Right lobe of liver (tissue), 4 donors: ENCODE data around the gene SLC6A19.

ENCODE experiments used
- POLR2A ChIP-seq: fragments of 450-650 bp; IDR thresholded peaks from one replicate; pipeline ENCODE4 v1.6.1; 2017; ENCODE audit warnings: antibody characterized with exemption, mild to moderate bottlenecking
- TF ChIP-seq, protein P1 (sequence below), 4 donors: fragments of 200-600 bp in 3 of 4; fragments of 450-650 bp in 1 of 4; IDR thresholded peaks; one replicate each; pipeline versions ENCODE4 v1.5.1 to v1.8.0; 2016 to 2022; ENCODE audit warnings: antibody characterized with exemption in 4 of 4, mild to moderate bottlenecking in 2 of 4
- donor health status: DM: no; HTN: no; CAD: no.
- donor health status: DM: no; HTN: no; CAD: no.
- donor health status: DM: no; HTN: yes; CAD: no.

DNA sequence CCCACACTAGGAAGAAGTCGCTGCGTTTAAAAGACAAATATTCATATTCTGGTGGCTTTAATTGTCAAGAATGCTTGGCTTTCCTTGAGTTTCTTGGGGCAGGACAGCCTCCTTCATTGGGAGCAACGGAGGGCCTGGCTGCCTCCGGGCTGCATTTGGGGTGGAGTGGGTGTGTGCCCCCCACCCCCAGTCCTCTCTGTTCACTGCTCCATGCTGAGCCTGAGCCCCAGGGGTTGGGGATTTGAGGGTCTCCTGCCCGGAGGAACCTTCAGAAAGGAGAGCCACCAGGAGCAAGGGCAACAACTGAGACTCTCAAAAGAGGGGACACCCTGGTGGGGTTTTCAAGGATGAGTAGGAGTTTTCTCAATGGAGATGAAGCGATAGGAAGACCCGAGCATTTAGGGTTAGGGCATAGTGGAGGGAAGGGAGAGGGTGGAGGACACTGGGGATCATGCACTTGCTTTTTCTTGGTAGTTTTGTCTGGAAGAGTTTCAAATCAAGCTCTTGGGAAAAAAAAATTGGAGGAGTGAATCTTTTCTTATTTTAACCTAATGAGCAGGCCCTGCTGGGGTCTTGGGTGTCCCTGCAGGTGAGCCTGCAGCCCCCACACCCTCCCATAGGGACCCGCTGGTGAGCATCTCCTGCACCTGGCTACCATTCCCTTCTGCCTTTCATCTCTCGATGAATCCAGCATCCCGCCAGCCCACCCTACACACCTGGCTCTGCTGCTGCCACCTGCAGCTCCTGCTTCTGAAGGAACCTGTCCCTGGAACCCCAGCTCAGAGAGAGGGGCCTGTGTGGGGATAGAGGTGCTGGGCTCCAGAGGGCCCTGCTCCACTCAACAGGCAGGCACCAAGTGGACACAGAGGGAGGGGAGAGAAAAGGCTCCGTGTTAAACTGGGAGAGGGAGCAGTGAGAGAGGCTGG, 4.1 kb downstream of the SLC6A19 start:
- TF ChIP-seq, protein P1, sequence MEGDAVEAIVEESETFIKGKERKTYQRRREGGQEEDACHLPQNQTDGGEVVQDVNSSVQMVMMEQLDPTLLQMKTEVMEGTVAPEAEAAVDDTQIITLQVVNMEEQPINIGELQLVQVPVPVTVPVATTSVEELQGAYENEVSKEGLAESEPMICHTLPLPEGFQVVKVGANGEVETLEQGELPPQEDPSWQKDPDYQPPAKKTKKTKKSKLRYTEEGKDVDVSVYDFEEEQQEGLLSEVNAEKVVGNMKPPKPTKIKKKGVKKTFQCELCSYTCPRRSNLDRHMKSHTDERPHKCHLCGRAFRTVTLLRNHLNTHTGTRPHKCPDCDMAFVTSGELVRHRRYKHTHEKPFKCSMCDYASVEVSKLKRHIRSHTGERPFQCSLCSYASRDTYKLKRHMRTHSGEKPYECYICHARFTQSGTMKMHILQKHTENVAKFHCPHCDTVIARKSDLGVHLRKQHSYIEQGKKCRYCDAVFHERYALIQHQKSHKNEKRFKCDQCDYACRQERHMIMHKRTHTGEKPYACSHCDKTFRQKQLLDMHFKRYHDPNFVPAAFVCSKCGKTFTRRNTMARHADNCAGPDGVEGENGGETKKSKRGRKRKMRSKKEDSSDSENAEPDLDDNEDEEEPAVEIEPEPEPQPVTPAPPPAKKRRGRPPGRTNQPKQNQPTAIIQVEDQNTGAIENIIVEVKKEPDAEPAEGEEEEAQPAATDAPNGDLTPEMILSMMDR (IDR thresholded peaks at IDR 0.05), result no peak
- no peak for TF ChIP-seq POLR2A
